OCI-LY1 (cell line): ENCODE data around the gene IVNS1ABP.

Experiments used
- H2AFZ ChIP-seq: fragments of 200-600 bp; sonication (generic), shearing (Covaris generic); 2 replicates; pipeline ENCODE4 v1.6.0; 2014; ENCODE audit warnings: antibody characterized with exemption, mild to moderate bottlenecking, low read length
- H3F3A ChIP-seq: fragments of 200-600 bp; sonication (generic), shearing (Covaris generic); 2 replicates; pipeline ENCODE4 v1.6.0; 2014; ENCODE audit warnings: mild to moderate bottlenecking, antibody characterized with exemption, low read length, moderate library complexity; ENCODE audit not compliant: insufficient read depth
- H3K27ac ChIP-seq: fragments of 200-600 bp; sonication (generic); 2 replicates; pipeline ENCODE4 v1.5.1; 2014; ENCODE audit warnings: low read length, mixed run types, mild to moderate bottlenecking, low read depth; ENCODE audit not compliant: poor library complexity, severe bottlenecking
- H3K27me3 ChIP-seq: fragments of 200-600 bp; sonication (generic); 2 replicates; pipeline ENCODE4 v1.6.0; 2014; ENCODE audit warnings: antibody characterized with exemption, mild to moderate bottlenecking, low read length, moderate library complexity; ENCODE audit not compliant: insufficient read depth
- H3K36me3 ChIP-seq: fragments of 200-600 bp; sonication (generic); 2 replicates; pipeline ENCODE4 v1.6.1; 2014; ENCODE audit warnings: mild to moderate bottlenecking, antibody characterized with exemption, low read length, moderate library complexity, mixed read lengths; ENCODE audit not compliant: insufficient read depth
- H3K4me1 ChIP-seq: fragments of 200-600 bp; sonication (generic); 2 replicates; pipeline ENCODE4 v1.5.1; 2014; ENCODE audit warnings: mild to moderate bottlenecking, low read length, moderate library complexity; ENCODE audit not compliant: insufficient read depth, severe bottlenecking
- H3K4me2 ChIP-seq: fragments of 200-600 bp; sonication (generic), shearing (Covaris generic); 2 replicates; pipeline ENCODE4 v1.6.1; 2014; ENCODE audit warnings: low read length
- H3K4me3 ChIP-seq: fragments of 200-600 bp; sonication (generic); 2 replicates; pipeline ENCODE4 v1.5.1; 2014; ENCODE audit warnings: low read length, low read depth, mild to moderate bottlenecking, mixed read lengths; ENCODE audit not compliant: poor library complexity, severe bottlenecking
- H3K79me2 ChIP-seq: fragments of 200-600 bp; shearing (Covaris generic); 2 replicates; pipeline ENCODE4 v1.6.1; 2016; ENCODE audit warnings: mixed run types, low read length, mixed read lengths; ENCODE audit not compliant: insufficient read depth
- H3K9ac ChIP-seq: fragments of 200-600 bp; sonication (generic), shearing (Covaris generic); 2 replicates; pipeline ENCODE4 v1.6.1; 2014; ENCODE audit warnings: mild to moderate bottlenecking, low read length, mixed read lengths
- H3K9me2 ChIP-seq: fragments of 200-600 bp; sonication (generic), shearing (Covaris generic); 2 replicates; pipeline ENCODE4 v1.6.1; 2014; ENCODE audit warnings: low read depth, mild to moderate bottlenecking, low read length, mixed read lengths
- H3K9me3 ChIP-seq: fragments of 200-600 bp; shearing (Covaris generic); 2 replicates; pipeline ENCODE4 v1.6.1; 2014; ENCODE audit warnings: low read length, mixed read lengths
- H4K20me1 ChIP-seq: fragments of 200-600 bp; sonication (generic), shearing (Covaris generic); 2 replicates; pipeline ENCODE4 v1.6.0; 2016; ENCODE audit warnings: mild to moderate bottlenecking, low read length; ENCODE audit not compliant: insufficient read depth
- EZH2 ChIP-seq: fragments of 200-600 bp; sonication (generic), shearing (Covaris generic); IDR thresholded peaks from 2 replicates; pipeline ENCODE4 v1.8.0; 2017; ENCODE audit warnings: borderline replicate concordance, mixed run types, mild to moderate bottlenecking, antibody characterized with exemption, low read length, moderate library complexity, mixed read lengths
- TF ChIP-seq, protein P1 (sequence below): fragments of 200-600 bp; sonication (generic), shearing (Covaris generic); IDR thresholded peaks from 2 replicates; pipeline ENCODE4 v1.5.1; 2017; ENCODE audit warnings: mild to moderate bottlenecking, antibody characterized with exemption, low read length, moderate library complexity, mixed read lengths

The IVNS1ABP gene

GRCh38 chr1:185289880-185290279, 27.2 kb downstream of the IVNS1ABP start:
- Histone ChIP-seq H3F3A (no peaks in the 10 kb centered on the region), H3K27me3 (no peaks in the 10 kb centered on the region), H3K27ac (no peak overlapping the region), H3K4me1 (no peaks in the 10 kb centered on the region), H2AFZ (no peak overlapping the region), H3K9me3 (no peaks in the 10 kb centered on the region), H3K9me2 (no peaks in the 10 kb centered on the region), H4K20me1 (no peaks in the 10 kb centered on the region), H3K4me2 (no peak overlapping the region), H3K9ac (no peak overlapping the region), H3K36me3 (peaks cover 6% of the 10 kb centered on the region; the same call in 1 of the 2 replicates), H3K4me3 (no peak overlapping the region), H3K79me2 (no peaks in the 10 kb centered on the region)
- TF ChIP-seq, protein P1, sequence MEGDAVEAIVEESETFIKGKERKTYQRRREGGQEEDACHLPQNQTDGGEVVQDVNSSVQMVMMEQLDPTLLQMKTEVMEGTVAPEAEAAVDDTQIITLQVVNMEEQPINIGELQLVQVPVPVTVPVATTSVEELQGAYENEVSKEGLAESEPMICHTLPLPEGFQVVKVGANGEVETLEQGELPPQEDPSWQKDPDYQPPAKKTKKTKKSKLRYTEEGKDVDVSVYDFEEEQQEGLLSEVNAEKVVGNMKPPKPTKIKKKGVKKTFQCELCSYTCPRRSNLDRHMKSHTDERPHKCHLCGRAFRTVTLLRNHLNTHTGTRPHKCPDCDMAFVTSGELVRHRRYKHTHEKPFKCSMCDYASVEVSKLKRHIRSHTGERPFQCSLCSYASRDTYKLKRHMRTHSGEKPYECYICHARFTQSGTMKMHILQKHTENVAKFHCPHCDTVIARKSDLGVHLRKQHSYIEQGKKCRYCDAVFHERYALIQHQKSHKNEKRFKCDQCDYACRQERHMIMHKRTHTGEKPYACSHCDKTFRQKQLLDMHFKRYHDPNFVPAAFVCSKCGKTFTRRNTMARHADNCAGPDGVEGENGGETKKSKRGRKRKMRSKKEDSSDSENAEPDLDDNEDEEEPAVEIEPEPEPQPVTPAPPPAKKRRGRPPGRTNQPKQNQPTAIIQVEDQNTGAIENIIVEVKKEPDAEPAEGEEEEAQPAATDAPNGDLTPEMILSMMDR = no peak
- no peak for TF ChIP-seq EZH2

DNA sequence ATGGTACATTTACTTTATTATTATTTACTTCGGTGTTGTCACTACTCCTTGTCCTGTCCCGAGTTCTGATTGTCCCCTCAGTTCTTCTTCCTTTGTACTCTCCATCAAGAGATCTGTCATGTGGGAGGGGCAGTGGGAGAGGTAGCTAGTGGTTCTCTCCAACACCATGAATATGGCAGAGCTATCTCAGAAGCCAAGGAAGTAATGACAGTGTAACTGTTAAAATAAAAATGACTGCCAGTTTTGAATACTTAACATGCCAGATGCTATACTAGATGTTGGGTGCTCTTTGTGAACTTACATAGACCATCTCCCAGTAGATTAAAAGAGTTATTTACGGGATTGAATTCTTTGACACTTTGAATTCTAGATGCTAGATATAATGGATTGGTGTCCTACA, 28.6 kb downstream of the IVNS1ABP start:
- Histone ChIP-seq H3F3A (no peaks in the 10 kb centered on the region), H3K27ac (no peak overlapping the region), H3K27me3 (no peaks in the 10 kb centered on the region), H3K9me2 (no peaks in the 10 kb centered on the region), H3K79me2 (no peaks in the 10 kb centered on the region), H3K4me2 (no peak overlapping the region), H3K36me3 (no peaks in the 10 kb centered on the region), H3K9me3 (no peaks in the 10 kb centered on the region), H3K4me1 (no peaks in the 10 kb centered on the region), H3K9ac (no peak overlapping the region), H3K4me3 (no peak overlapping the region), H4K20me1 (no peaks in the 10 kb centered on the region), H2AFZ (no peak overlapping the region)
- TF ChIP-seq, protein P1 = no peak
- no peak for TF ChIP-seq EZH2

- Histone ChIP-seq H3K27me3 (no peaks in the 10 kb centered on the region), H3K36me3 (no peaks in the 10 kb centered on the region)
- no peak for TF ChIP-seq EZH2
These were observed 29.6 kb downstream of the IVNS1ABP start for GRCh38 chr1:185287451-185287850.

GRCh38 chr1:185284533-185285276, 32.3 kb downstream of the IVNS1ABP start:
- H3K27ac ChIP-seq = no peak overlapping the region
- H4K20me1 ChIP-seq = no peaks in the 10 kb centered on the region
- no peak overlapping the region for H3K9ac ChIP-seq
- H2AFZ ChIP-seq = no peak overlapping the region
- H3K27me3 ChIP-seq = no peaks in the 10 kb centered on the region
- no peak overlapping the region for H3K4me3 ChIP-seq
- no peak overlapping the region for H3K4me2 ChIP-seq
- H3F3A ChIP-seq = no peaks in the 10 kb centered on the region
- no peaks in the 10 kb centered on the region for H3K4me1 ChIP-seq
- no peaks in the 10 kb centered on the region for H3K79me2 ChIP-seq
- no peak for TF ChIP-seq EZH2
- TF ChIP-seq, protein P1 = no peak
- no peaks in the 10 kb centered on the region for H3K9me3 ChIP-seq
- no peaks in the 10 kb centered on the region for H3K36me3 ChIP-seq
- H3K9me2 ChIP-seq = no peaks in the 10 kb centered on the region

More at GRCh38 chr1:185287451-185287850, 29.6 kb downstream of the IVNS1ABP start:
- no peak overlapping the region for H2AFZ ChIP-seq
- H3K4me1 ChIP-seq = no peaks in the 10 kb centered on the region
- no peak overlapping the region for H3K4me2 ChIP-seq
- H3K9me2 ChIP-seq = no peaks in the 10 kb centered on the region
- H3K9me3 ChIP-seq = no peaks in the 10 kb centered on the region
- no peak overlapping the region for H3K9ac ChIP-seq
- H3K79me2 ChIP-seq = no peaks in the 10 kb centered on the region
- H3F3A ChIP-seq = no peaks in the 10 kb centered on the region
- H3K4me3 ChIP-seq = no peak overlapping the region
- H3K27ac ChIP-seq = no peak overlapping the region
- H4K20me1 ChIP-seq = no peaks in the 10 kb centered on the region
